Epithelial cell of esophagus (primary cell): ENCODE results near the gene VAX1.
"Not testable (repeated sequence)": the region's sequence is repeated elsewhere in the genome, so short reads cannot be mapped to it uniquely, and the experiment has no call there.

ENCODE experiments used
- DNase-seq: peaks from one replicate; pipeline ENCODE4 v3.0.0; 2010; ENCODE audit warnings: low read depth
- H3K4me3 ChIP-seq: 2 replicates; pipeline ENCODE4 v1.5.1; 2011; ENCODE audit warnings: mild to moderate bottlenecking, low read length, control low read depth
- TF ChIP-seq, protein P1 (sequence below): IDR thresholded peaks from 2 replicates; pipeline ENCODE4 v1.5.1; 2011; ENCODE audit warnings: low read depth, mild to moderate bottlenecking, low read length, control low read depth, inconsistent platforms; ENCODE audit not compliant: insufficient read depth; ENCODE audit errors: missing control alignments

VAX1 gene

GRCh38 chr10:117137911-117138642 lies at the start of gene VAX1:
Gene VAX1 (minus strand): TSS chr10:117138270. CDS start chr10:117138056, 214 bp downstream.
- no peak for DNase-seq
- TF ChIP-seq, protein P1, sequence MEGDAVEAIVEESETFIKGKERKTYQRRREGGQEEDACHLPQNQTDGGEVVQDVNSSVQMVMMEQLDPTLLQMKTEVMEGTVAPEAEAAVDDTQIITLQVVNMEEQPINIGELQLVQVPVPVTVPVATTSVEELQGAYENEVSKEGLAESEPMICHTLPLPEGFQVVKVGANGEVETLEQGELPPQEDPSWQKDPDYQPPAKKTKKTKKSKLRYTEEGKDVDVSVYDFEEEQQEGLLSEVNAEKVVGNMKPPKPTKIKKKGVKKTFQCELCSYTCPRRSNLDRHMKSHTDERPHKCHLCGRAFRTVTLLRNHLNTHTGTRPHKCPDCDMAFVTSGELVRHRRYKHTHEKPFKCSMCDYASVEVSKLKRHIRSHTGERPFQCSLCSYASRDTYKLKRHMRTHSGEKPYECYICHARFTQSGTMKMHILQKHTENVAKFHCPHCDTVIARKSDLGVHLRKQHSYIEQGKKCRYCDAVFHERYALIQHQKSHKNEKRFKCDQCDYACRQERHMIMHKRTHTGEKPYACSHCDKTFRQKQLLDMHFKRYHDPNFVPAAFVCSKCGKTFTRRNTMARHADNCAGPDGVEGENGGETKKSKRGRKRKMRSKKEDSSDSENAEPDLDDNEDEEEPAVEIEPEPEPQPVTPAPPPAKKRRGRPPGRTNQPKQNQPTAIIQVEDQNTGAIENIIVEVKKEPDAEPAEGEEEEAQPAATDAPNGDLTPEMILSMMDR = no peak
- H3K4me3 ChIP-seq = peak within 1 kb of the TSS; percentile 24

- no peak overlapping the region for H3K4me3 ChIP-seq
- DNase-seq = peak; percentile 91
- TF ChIP-seq, protein P1 = no peak
These were observed 49.0 kb upstream of the VAX1 start for GRCh38 chr10:117186832-117187615.

DNA sequence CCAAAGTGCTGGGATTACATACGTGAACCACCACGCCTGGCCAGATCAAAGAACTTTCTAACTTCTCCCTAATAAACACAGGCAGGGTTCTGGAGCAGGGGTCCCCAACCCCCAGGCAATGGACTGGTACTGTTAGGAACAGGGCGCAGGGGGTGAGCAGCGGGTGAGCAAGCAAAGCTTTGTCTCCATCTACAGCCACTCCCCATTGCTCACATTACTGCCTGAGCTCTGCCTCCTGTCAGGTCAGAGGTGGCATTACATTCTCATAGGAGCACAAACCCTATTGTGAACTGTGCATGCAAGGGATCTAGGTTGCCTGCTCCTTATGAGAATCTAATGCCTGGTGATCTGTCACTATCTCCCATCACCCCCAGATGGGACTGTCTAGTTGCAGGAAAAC lies 47.7 kb upstream of the VAX1 start:
- H3K4me3 ChIP-seq, DNase-seq: not testable (repeated sequence)

- DNase-seq = peak; percentile 62
- TF ChIP-seq, protein P1 = no peak
- H3K4me3 ChIP-seq = no peak overlapping the region
These were observed 46.8 kb upstream of the VAX1 start for GRCh38 chr10:117184821-117185220.

DNA sequence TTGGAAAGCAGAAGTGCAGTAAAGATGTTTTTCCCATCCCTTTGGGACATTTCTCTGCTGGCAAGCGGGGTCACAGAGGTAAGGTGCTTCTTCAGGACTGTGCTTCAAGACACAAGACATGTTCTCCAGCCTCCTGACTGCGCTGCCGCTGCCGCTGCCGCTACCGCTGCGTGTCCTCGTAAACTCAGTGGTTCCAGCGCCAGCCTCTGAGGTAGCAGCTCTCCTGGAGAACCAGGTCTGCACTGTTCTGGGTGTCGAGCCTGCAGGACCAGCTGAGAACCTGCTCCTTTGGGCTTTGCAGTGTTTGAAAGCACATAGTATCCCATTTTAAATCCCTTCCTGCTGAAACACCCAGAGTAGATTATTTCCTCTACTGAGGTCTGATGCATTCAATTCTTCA lies 46.2 kb upstream of the VAX1 start:
- no peak for DNase-seq
- TF ChIP-seq, protein P1 = no peak

GRCh38 chr10:117178190-117178589 lies 40.1 kb upstream of the VAX1 start:
- no peak overlapping the region for H3K4me3 ChIP-seq
- TF ChIP-seq, protein P1 = no peak
- no peak for DNase-seq

More for the DNA sequence above, 46.2 kb upstream of the VAX1 start:
- H3K4me3 ChIP-seq = no peak overlapping the region

DNA sequence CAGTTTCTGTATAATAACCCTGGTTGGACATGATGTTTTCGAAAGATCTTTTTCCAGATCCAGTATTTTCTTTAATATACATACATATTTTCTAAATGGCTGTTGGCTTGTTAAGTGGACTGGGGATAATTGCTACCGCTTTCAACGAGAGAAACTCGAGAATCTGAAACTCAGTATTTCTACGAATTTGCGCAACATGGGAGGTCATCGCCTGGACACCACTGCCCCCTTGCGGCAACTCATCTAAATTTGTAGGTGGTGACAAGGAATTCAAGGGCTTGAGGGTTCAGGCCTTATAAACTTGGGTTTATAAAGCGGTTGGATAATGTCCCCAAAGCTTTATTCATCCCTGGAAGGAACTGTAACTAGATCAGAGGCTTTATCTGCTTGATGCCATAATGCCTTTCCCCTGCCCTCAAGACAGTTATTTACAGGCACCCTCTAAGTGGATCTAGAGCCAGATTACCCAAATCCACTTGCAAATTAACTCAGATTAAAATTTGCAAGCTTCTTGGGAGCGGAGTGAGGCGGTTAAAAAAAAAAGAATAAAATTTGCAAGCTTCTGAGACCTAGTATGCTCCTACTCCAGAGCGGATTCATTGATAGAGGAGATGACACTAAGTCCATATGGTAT lies 37.9 kb upstream of the VAX1 start:
- H3K4me3 ChIP-seq = peak overlapping the region; percentile 41
- TF ChIP-seq, protein P1 = peak; percentile 88
- peak; percentile 71 for DNase-seq
